SK-N-SH (cell line): ENCODE measurements around the gene NUFIP2. TPM values are rescaled to one million over a fixed set of nuclear protein-coding genes. Genes with fewer than 3 reads are reported as not detected.

Source experiments
- CTCF ChIA-PET: fragments of 300-600, 350-600 bp; formaldehyde crosslinking; extraction: SDS; loops from one replicate; lab custom pipeline; 2021; lab: Yijun Ruan, JAX
- POLR2A ChIA-PET: fragments of 350-600 bp; sonication (Branson Sonifier 250); formaldehyde crosslinking; extraction: SDS; loops from one replicate; lab custom pipeline; 2020; ENCODE audit warnings: antibody characterized with exemption, inconsistent platforms; lab: Yijun Ruan, JAX
- DNase-seq: peaks from one replicate; pipeline ENCODE4 v3.0.0; 2012
- H2AFZ ChIP-seq: fragments of 200-600 bp; sonication (generic); 2 replicates; pipeline ENCODE4 v1.8.1; 2016; ENCODE audit warnings: antibody characterized with exemption, mild to moderate bottlenecking, low read depth
- H3F3A ChIP-seq: fragments of 200-600 bp; sonication (generic); replicated peaks from 2 replicates; pipeline ENCODE3; 2016; ENCODE audit warnings: antibody characterized with exemption, mild to moderate bottlenecking; ENCODE audit not compliant: insufficient read depth
- H3K27ac ChIP-seq, 2 experiments: fragments of 200-500 bp in 1 of 2; fragments of 200-600 bp in 1 of 2; sonication (Bioruptor generic) in 1 of 2; sonication (generic), shearing (Covaris generic) in 1 of 2; 2 replicates each; pipeline versions ENCODE4 v1.5.1 to v1.6.1; 2014 to 2016; ENCODE audit warnings: low read depth in 2 of 2, inconsistent platforms in 1 of 2, low read length in 1 of 2, mild to moderate bottlenecking in 1 of 2, mixed read lengths in 1 of 2
- H3K27me3 ChIP-seq: fragments of 200-600 bp; sonication (generic), shearing (Covaris generic); 2 replicates; pipeline ENCODE4 v1.6.1; 2016; ENCODE audit warnings: mixed run types; ENCODE audit not compliant: insufficient read depth
- H3K36me3 ChIP-seq, 2 experiments: fragments of 200-500 bp in 1 of 2; fragments of 200-600 bp in 1 of 2; sonication (Bioruptor generic) in 1 of 2; sonication (generic) in 1 of 2; replicated peaks in 1 of 2; 2 replicates each; pipeline versions ENCODE3 to v1.5.1; 2014 to 2016; ENCODE audit warnings: low read length in 1 of 2, mild to moderate bottlenecking in 1 of 2; ENCODE audit not compliant: insufficient read depth in 2 of 2, control insufficient read depth in 1 of 2
- H3K4me1 ChIP-seq, 2 experiments: fragments of 200-500 bp in 1 of 2; fragments of 200-600 bp in 1 of 2; sonication (Bioruptor generic) in 1 of 2; sonication (generic), shearing (Covaris generic) in 1 of 2; 2 replicates each; pipeline versions ENCODE4 v1.5.1 to v1.6.1; 2014 to 2016; ENCODE audit warnings: low read depth in 1 of 2, low read length in 1 of 2, mixed run types in 1 of 2; ENCODE audit not compliant: insufficient read depth in 2 of 2, control insufficient read depth in 1 of 2
- H3K4me2 ChIP-seq: fragments of 200-600 bp; sonication (generic), shearing (Covaris generic); 2 replicates; pipeline ENCODE4 v1.6.1; 2017; ENCODE audit warnings: mixed run types
- H3K4me3 ChIP-seq, 2 experiments: fragments of 200-500 bp in 1 of 2; fragments of 200-600 bp in 1 of 2; sonication (Bioruptor generic) in 1 of 2; sonication (generic), shearing (Covaris generic) in 1 of 2; 2 replicates each; pipeline versions ENCODE4 v1.5.1 to v1.8.1; 2014 to 2016; ENCODE audit warnings: low read depth in 2 of 2, inconsistent platforms in 1 of 2, low read length in 1 of 2, mild to moderate bottlenecking in 1 of 2, mixed read lengths in 1 of 2, moderate library complexity in 1 of 2
- H3K79me2 ChIP-seq: fragments of 200-600 bp; sonication (generic); 2 replicates; pipeline ENCODE4 v1.8.1; 2017; ENCODE audit warnings: mild to moderate bottlenecking; ENCODE audit not compliant: insufficient read depth
- H3K9ac ChIP-seq: fragments of 200-600 bp; sonication (generic); 2 replicates; pipeline ENCODE4 v1.6.1; 2017; ENCODE audit warnings: mixed run types
- H3K9me2 ChIP-seq: fragments of 200-600 bp; sonication (generic); 2 replicates; pipeline ENCODE4 v1.6.1; 2017; ENCODE audit warnings: mixed run types
- H3K9me3 ChIP-seq: fragments of 200-600 bp; sonication (generic); 2 replicates; pipeline ENCODE4 v1.6.1; 2017; ENCODE audit warnings: mixed run types, mild to moderate bottlenecking, moderate library complexity
- H4K20me1 ChIP-seq: fragments of 200-600 bp; sonication (generic); 2 replicates; pipeline ENCODE4 v1.6.1; 2017; ENCODE audit warnings: mild to moderate bottlenecking, mixed run types; ENCODE audit not compliant: insufficient read depth
- ELF1 ChIP-seq: IDR thresholded peaks from 2 replicates; pipeline ENCODE4 v1.4.0; 2012
- FOXJ3 ChIP-seq: sonication (generic); formaldehyde crosslinking; IDR thresholded peaks from 2 replicates; pipeline ENCODE4 v1.5.1; 2020; ENCODE audit warnings: mild to moderate bottlenecking, missing genetic modification reagents
- FOXM1 ChIP-seq: IDR thresholded peaks from 2 replicates; pipeline ENCODE4 v1.4.0; 2012; ENCODE audit warnings: low read depth, mild to moderate bottlenecking
- IRF3 ChIP-seq: fragments of 150-350 bp; IDR thresholded peaks from 2 replicates; pipeline ENCODE4 v1.6.1; 2016; ENCODE audit warnings: mild to moderate bottlenecking, low read depth, low read length
- NFIC ChIP-seq: IDR thresholded peaks from 2 replicates; pipeline ENCODE4 v1.4.0; 2012; ENCODE audit warnings: borderline replicate concordance
- REST ChIP-seq: IDR thresholded peaks from 2 replicates; pipeline ENCODE4 v1.6.1; 2012; ENCODE audit warnings: mild to moderate bottlenecking, low read depth, low read length, moderate library complexity
- TCF12 ChIP-seq: IDR thresholded peaks from 2 replicates; pipeline ENCODE4 v1.4.0; 2012
- TEAD4 ChIP-seq: IDR thresholded peaks from 2 replicates; pipeline ENCODE4 v1.4.0; 2012; ENCODE audit warnings: mild to moderate bottlenecking, borderline replicate concordance; ENCODE audit not compliant: insufficient read depth
- ZBTB33 ChIP-seq: IDR thresholded peaks from 2 replicates; pipeline ENCODE4 v1.4.0; 2012; ENCODE audit warnings: low read depth, borderline replicate concordance
- WGBS: methylation state at CpG from one replicate; pipeline ENCODE4 v1.1.6; 2017; ENCODE audit warnings: low lambda C conversion rate; 5-methylcytosine and 5-hydroxymethylcytosine counted together
- polyA plus RNA-seq, 3 experiments: library from polyadenylated mRNA; depleted of rRNA; stranded (reverse); fragments of >200 nt; gene quantifications; 2 replicates each; pipeline ENCODE4 v1.2.3, GENCODE V29; 2012

Gene NUFIP2
- polyA plus RNA-seq, 1 of the 3 experiments (the other 2 are of a cell fraction): 9.0 TPM

- ChIA-PET CTCF (interaction anchor here (0.9 to 19.8 kb wide), 6 partner anchors 29 to 98 kb away, joined by 3 to 438 read pairs (median 30); partner anchors contain the start of gene MYO18A), POLR2A (no interaction called here)
These were observed 78.8 kb downstream of the NUFIP2 start for GRCh38 chr17:29215174-29215573.

More at GRCh38 chr17:29215174-29215573, 78.8 kb downstream of the NUFIP2 start:
- DNase-seq: no peak
- Histone ChIP-seq H3K4me2 (no peak overlapping the region), H3F3A (no peaks in the 10 kb centered on the region), H3K79me2 (no peaks in the 10 kb centered on the region)
- no peak for TF ChIP-seq FOXM1
- no peak for TF ChIP-seq TCF12
- TF ChIP-seq ZBTB33: no peak
- no peak for TF ChIP-seq NFIC
- no peak for TF ChIP-seq FOXJ3 (CRISPR knock-in tag)
- no peak for TF ChIP-seq IRF3
- TF ChIP-seq TEAD4: no peak
- TF ChIP-seq ELF1: no peak
- no peak for TF ChIP-seq REST
- TF ChIP-seq, all 33 proteins: peak for 0
- Histone ChIP-seq H3K36me3 (no peaks in the 10 kb centered on the region), H3K9me2 (no peaks in the 10 kb centered on the region), H4K20me1 (no peaks in the 10 kb centered on the region), H3K27ac (no peak overlapping the region), H3K4me3 (no peak overlapping the region), H3K27me3 (no peaks in the 10 kb centered on the region), H3K4me1 (peaks cover 0 to 2% of the 10 kb centered on the region in 2 experiments; a peak in 1 of 4 replicates), H2AFZ (no peak overlapping the region), H3K9ac (no peak overlapping the region), H3K9me3 (no peaks in the 10 kb centered on the region)
- 72% methylated on average over 6 of the region's 10 CpGs for WGBS
